GM19239 (cell line): ENCODE measurements around the gene POLE.
"Not testable (repeated sequence)": the region's sequence is repeated elsewhere in the genome, so short reads cannot be mapped to it uniquely, and the experiment has no call there.

Source experiments
- DNase-seq: peaks from one replicate; pipeline ENCODE4 v3.0.0; 2011; ENCODE audit warnings: low spot score; ENCODE audit not compliant: insufficient read length
- FAIRE-seq: peaks from 2 replicates; lab custom pipeline; 2011; peaks lifted over from hg19 to GRCh38; lab: Jason Lieb, UNC

Gene POLE

GRCh38 chr12:132718644-132719043 is 31.5 kb upstream of the POLE start:
- DNase-seq = no peak
- no peak for FAIRE-seq

DNA sequence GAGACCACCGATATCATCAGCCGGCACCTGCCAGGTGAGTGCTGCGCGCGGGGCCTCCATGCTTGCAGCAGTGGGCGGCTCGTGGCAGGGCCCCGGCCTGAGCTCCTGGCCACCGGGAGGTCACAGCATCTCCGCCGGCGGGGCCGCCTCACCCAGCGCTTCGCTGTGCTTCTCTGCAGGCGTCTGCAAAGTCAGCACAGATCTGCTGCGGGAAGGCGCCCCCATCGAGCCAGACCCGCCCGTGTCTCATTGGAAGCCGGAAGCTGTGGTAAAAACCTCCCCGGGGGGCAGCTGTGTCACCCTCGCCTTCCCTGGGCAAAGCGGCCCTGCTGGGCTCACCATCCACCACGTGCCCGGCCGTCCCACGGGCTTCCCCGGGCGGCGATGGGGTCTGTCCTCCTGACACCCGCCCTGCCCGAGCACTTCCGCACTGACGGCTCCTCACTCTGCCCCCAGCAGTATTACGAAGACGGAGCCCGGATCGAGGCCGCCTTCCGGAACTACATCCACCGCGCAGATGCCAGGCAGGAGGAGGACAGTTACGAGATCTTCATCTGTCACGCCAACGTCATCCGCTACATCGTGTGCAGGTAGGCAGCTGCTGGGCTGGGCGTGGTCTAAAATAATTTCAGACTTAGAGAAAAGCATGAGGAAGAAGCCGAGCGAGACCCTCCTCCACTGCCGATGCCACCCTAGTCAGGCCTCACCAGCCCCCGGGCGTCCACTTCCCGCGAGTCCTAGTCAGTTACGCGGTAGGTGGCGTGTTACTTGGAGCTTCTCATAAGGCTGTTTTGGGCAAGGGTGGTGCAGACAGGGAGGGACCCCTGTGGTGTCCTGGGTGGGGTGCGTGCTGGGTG is 30.6 kb upstream of the POLE start:
- FAIRE-seq (no peak), DNase-seq (no peak)

- DNase-seq = no peak
- no peak for FAIRE-seq
Measured at GRCh38 chr12:132717011-132717410, 29.9 kb upstream of the POLE start.

DNA sequence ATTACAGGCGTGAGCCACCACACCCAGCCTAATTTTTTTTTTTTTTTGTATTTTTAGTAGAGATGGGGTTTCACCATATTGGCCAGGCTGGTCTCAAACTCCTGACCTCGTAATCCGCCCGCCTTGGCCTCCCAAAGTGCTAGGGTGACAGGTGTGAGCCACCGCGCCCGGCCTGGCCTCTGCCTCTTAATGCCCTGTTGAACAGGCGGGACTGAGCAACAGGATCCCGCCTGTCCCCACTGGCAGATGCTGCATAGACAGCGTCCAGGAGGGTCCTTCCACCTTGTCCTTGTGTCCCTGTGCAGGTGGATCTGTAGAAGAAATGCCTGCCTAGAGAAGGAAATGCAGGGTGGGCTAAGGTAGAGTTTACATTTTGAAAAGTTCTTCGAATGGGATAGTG is 29.2 kb upstream of the POLE start:
- FAIRE-seq = no peak

DNA sequence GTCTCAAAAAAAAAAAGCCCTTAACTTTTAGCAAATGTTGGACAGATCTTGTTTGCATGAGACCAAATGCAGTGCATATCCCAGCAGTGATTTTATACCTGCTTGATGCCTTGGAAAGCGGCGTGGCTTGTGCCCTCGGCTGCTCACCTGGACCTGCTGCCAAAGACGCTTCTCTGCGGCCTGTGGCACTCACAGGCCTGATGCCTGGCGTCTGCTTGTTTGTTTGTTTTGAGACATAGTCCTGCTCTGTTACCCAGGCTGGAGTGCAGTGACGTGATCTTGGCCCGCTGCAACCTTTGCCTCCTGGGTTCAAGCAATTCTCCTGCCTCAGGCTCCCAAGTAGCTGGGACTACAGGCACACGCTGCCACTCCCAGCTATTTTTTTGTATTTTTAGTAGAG is 28.7 kb upstream of the POLE start:
- FAIRE-seq (no peak), DNase-seq (no peak)

More for the DNA sequence above, 29.2 kb upstream of the POLE start:
- no peak for DNase-seq

- FAIRE-seq = no peak
Measured at GRCh38 chr12:132713123-132713522, 26.0 kb upstream of the POLE start.

GRCh38 chr12:132711080-132711843 is 24.1 kb upstream of the POLE start:
- FAIRE-seq (no peak), DNase-seq (no peak)

More at GRCh38 chr12:132713123-132713522, 26.0 kb upstream of the POLE start:
- no peak for DNase-seq

DNA sequence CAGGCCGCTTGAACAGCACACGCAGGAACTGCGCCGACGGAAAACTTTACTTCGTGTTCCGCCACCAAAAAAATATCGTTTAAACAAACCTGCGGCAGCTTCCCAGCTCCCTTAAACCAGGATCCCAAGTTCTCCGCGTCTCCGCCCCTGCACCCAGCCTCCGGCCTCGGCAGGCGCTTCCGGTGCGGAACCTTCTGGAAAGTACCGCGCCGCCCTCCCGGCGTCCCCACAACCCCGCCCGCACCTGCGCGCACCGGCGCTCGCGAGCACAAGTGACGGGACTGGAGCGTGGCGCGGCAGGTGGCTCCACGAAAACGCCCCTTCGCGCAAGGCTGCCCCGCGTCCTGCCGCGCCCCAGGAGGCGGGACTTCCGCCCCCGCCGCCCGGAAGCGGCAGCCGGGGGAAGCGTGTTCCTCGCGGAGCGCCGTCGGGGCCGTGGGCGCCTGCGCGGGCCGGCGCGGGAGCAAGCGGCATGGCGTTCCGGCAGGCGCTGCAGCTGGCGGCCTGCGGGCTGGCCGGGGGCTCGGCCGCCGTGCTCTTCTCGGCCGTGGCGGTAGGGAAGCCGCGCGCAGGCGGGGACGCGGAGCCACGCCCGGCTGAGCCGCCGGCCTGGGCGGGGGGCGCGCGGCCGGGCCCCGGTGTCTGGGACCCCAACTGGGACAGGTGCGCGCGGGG is 23.4 kb upstream of the POLE start, which contains the start of gene PGAM5:
PGAM5 (plus strand) TSS at position 438 of the 675 bp plus-strand sequence; CDS start at position 473, 35 bp downstream.
- DNase-seq (peak; percentile 98), FAIRE-seq (peak; percentile 82)

GRCh38 chr12:132710043-132710404 is 22.9 kb upstream of the POLE start:
- DNase-seq (no peak), FAIRE-seq (peak; percentile 76)

GRCh38 chr12:132708150-132708549 is 21.0 kb upstream of the POLE start:
- DNase-seq (no peak), FAIRE-seq (no peak)

GRCh38 chr12:132707241-132707640 is 20.1 kb upstream of the POLE start:
- no peak for FAIRE-seq
- DNase-seq = no peak

DNA sequence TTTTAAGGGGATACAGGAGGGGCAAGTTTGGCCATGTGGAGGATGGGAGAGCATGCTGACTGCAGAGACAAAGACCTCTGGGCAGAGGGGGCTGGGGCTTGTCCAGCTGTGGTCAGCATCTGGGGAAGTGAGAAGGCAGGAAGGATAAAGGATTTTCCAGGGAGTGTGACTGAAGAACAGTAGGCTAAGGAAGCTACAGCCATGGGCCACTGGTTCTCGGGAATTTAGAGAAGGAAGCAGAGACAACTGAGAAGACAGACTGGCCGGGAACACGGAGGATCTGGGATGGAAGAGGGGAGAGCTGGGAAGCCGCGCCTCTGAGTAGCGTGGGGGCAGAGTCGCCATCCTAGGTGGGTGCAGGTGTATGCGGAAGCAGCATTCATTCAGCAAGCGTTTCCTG is 16.5 kb upstream of the POLE start:
- FAIRE-seq (no peak), DNase-seq (no peak)

DNA sequence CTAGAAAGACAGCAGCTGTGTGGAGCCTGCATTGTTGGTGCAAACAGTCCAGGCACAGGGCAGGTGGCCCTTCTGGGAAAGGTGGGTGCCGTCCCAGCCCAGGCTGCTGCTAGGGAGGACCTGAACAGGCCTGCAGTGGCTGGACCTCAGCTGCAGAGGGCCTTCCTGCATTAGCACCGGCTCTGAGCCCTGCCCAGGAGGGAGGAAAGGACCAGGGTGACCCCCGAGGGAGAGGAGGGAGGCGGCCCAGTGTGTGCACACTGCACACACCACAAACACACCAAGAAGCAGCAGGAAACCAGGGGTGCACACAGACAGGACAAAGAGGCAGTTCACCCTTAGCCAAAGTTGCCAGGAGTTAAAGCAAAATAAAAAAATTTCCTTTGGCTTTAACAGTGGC is 15.5 kb upstream of the POLE start:
- DNase-seq (no peak), FAIRE-seq (no peak)

DNA sequence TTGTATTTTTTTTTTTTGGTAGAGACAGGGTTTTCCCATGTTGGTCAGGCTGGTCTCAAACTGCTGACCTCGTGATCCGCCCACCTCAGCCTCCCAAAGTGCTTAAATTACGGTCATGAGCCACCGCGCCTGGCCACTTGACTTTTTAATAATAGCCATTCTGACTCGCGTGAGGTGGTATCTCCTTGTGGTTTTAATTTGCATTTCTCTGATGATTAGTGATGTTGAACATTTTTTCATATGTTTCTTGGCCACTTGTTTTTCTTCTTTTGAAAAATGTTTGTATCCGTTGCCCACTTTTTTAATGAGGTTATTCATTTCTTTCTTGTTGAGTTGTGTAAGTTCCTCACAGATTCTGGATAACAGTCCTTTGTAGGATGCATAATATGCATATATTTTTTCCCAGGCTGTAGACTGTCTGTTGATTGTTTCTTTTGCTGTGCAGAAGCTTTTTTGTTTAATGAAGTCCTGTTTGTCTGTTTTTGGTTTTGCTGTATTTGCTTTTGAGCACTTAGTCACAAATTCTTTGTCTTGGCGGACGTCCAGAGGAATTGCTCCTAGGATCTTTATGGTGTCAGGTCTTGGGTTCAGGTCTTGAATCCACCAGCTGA is 13.2 kb upstream of the POLE start:
- FAIRE-seq = no peak
- no peak for DNase-seq

- DNase-seq = no peak
- no peak for FAIRE-seq
Measured at GRCh38 chr12:132698341-132698740, 11.2 kb upstream of the POLE start.

DNA sequence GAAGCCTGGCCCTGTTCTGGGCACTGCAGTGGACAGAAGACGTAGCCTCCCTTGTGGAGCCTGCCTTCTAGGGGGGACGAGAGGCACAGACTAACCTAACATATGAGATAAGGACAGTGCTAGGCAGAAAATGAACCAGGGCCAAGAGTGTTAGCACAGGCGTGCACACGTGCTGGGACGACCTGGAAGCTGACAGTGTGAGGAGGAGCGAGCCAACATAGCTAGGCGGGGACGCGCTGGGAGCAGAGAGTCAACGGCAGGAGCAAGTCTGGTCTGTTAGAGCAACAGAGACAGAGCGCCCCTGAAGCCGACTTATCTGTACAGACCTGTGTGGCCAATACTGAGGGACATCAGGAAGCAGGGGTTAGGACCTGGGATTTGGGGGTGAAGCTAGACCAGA is 8.3 kb upstream of the POLE start:
- DNase-seq (no peak), FAIRE-seq (no peak)

DNA sequence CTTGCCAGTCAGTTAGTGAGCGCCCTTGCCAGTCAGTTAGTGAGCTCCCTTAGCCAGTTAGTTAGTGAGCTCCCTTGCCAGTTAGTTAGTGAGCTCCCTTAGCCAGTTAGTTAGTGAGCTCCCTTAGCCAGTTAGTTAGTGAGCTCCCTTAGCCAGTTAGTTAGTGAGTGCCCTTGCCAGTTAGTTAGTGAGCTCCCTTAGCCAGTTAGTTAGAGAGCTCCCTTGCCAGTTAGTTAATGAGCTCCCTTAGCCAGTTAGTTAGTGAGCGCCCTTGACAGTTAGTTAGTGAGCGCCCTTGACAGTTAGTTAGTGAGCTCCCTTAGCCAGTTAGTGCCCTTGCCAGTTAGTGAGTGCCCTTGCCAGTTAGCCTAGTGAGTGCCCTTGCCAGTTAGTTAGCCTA is 7.7 kb upstream of the POLE start:
- not testable (repeated sequence) for DNase-seq, FAIRE-seq

- DNase-seq, FAIRE-seq: not testable (repeated sequence)
Measured at GRCh38 chr12:132692030-132692429, 4.9 kb upstream of the POLE start.

GRCh38 chr12:132690112-132690511 is 3.0 kb upstream of the POLE start:
- FAIRE-seq = no peak
- DNase-seq = no peak

- DNase-seq (no peak), FAIRE-seq (no peak)
Measured at GRCh38 chr12:132689227-132689626, 2.1 kb upstream of the POLE start.
